ENCODE data around the gene FAM131B.
A peak's percentile ranks its signal among the peaks of the same experiment; 100 is the strongest.
"Not testable (repeated sequence)": the region's sequence is repeated elsewhere in the genome, so short reads cannot be mapped to it uniquely, and the experiment has no call there.

FAM131B gene

DNA sequence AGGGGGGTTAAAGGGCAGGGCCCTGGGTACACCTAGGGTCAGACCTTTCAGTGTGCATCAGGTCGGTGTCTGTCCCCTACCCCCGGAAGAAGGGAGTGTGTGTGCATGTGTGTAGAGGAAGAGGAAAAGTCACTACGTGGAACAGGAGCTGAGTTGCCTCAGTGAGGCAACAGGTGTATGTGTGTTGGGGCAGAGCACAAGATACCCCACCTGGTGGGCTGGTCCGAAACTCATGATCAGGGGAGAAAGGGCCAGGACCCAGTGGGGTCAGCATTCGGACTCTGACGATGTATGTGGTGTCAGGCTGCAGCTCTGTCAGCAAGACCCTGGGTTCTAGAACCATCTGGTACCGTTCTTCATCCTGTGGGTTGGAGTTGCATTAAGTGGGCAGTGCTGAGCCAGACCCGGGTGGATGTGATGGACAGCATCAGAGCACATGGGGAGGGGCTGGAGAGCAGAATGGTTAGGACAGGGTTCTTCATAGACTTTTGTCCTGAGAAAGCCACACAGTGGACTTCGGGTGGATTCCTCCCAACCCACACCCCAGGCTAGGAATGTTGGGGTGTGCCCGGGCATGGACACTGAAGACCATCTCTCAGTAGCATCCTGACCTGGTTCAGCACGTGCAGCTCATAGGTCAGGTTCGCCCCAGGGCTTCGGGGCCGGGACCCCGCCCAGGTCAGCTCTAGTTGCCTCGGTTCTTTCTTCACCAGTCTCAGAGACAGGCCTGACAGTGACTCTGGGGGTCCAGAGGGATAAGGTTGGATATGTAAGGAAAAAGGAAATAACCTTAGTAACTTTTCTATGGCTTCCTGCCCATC, 35.4 kb upstream of the FAM131B start:
- H3K27me3 Mint-ChIP-seq = no peaks in the 10 kb centered on the region
- H3K4me3 Mint-ChIP-seq = no peak overlapping the region
- peak overlapping the region; percentile 70 for H3K27ac Mint-ChIP-seq
- H3K9me3 Mint-ChIP-seq (ENCODE audit: low read depth) = no peaks in the 10 kb centered on the region
- H3K4me1 Mint-ChIP-seq (ENCODE audit: low read depth) = peaks cover 22% of the 10 kb centered on the region
- no peaks in the 10 kb centered on the region for H3K36me3 Mint-ChIP-seq

DNA sequence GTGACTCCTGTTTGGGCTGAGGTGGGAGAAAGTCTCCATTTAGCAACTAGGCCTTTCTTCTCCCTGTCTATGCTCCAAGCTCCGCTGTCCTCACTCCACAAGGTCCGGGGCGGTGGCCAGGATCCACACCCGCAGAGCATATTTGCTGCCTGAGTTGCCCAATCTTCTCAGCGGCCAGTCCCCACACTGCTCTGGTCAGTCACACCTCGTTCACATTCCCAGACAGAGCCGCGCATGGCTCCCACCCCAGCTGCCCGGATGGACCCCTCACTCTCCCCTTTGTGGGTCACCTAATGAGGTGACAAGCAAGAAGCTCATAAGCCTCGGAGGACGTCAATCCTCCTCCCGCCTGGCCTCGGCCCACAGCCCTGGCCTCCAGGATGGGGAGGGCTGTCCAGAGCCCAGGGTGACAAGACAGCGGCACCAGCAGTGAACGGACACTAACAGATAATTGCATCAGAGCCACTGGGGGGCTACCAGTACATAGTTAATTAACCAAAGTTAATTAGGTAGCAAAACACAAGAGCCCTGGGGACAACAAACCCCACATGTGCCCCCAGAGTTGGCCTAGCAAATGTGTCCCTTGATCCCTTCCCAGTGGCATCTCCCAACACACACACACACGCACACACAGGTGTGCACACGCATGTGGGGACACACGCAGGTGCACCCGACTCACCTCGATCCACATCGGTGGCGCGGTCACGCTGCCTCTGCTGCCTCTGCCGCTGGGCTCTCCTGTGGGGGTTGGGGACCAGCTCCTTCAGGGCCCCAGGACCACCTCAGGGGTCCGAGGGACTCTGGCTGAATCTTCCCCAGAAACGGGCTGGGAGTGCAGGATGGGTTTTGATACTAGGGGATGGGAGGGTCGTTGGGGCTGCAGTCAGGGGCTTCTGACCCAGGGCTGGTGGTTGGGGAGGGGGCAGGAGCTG, 34.4 kb upstream of the FAM131B start:
- peaks cover 16% of the 10 kb centered on the region for H3K4me1 Mint-ChIP-seq (ENCODE audit: low read depth)
- no peaks in the 10 kb centered on the region for H3K9me3 Mint-ChIP-seq (ENCODE audit: low read depth)
- no peaks in the 10 kb centered on the region for H3K27me3 Mint-ChIP-seq
- peak overlapping the region; percentile 70 for H3K27ac Mint-ChIP-seq
- no peak overlapping the region for H3K4me3 Mint-ChIP-seq
- H3K36me3 Mint-ChIP-seq = no peaks in the 10 kb centered on the region

- no peaks in the 10 kb centered on the region for H3K9me3 Mint-ChIP-seq (ENCODE audit: low read depth)
- H3K36me3 Mint-ChIP-seq = no peaks in the 10 kb centered on the region
- H3K4me1 Mint-ChIP-seq (ENCODE audit: low read depth) = peaks cover 13% of the 10 kb centered on the region
- no peak overlapping the region for H3K4me3 Mint-ChIP-seq
- H3K27me3 Mint-ChIP-seq = no peaks in the 10 kb centered on the region
- H3K27ac Mint-ChIP-seq = peak overlapping the region; percentile 28
Measured at GRCh38 chr7:143396182-143396581, 33.7 kb upstream of the FAM131B start.

DNA sequence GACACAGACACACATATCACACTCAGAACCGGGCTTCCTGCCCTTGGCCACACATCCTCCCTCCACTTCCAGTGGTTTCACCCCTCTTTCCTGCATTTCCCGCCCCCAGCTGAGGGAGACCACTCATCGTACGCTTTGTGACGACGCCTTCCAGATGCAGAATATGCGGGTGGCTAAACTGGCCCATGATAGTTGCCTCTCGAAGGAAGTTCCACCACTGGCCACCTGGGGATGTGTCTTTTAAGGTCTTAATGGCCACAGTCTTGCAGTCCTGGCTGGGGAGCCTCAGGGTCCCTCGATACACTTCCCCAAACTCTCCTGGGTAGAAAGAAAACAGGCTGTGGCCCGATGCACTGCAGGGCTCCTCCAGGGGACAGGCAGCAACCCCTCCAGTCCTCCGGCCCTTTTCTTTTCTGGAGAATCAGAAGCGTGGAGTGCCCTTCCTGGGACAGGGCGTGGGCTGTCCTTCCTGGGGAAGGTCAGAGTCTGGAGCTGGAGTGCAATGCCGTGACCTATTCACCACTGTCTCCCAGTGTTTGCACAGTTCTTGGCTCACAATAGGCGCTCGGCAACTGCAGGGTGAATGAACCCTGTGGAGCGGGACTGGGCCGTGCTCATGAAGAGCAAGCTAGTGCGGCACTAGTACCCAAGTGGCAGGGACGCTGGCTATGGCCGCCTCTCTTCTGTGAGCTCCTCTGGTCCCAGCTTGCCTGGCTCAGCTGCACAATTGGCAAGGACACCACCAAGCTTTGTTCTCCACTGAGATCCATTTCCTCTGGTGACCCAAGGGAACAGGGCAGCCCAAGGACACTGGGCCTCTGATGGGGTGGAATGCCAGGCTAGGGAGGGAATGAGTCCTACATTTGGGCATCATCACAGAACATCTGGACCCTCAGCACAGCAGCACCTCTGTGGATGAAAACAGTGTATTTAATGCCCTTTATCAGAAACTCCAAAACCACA, 33.0 kb upstream of the FAM131B start:
- peaks cover 13% of the 10 kb centered on the region for H3K4me1 Mint-ChIP-seq (ENCODE audit: low read depth)
- H3K9me3 Mint-ChIP-seq (ENCODE audit: low read depth) = no peaks in the 10 kb centered on the region
- no peak overlapping the region for H3K4me3 Mint-ChIP-seq
- H3K36me3 Mint-ChIP-seq = no peaks in the 10 kb centered on the region
- peak overlapping the region; percentile 70 for H3K27ac Mint-ChIP-seq
- no peaks in the 10 kb centered on the region for H3K27me3 Mint-ChIP-seq

DNA sequence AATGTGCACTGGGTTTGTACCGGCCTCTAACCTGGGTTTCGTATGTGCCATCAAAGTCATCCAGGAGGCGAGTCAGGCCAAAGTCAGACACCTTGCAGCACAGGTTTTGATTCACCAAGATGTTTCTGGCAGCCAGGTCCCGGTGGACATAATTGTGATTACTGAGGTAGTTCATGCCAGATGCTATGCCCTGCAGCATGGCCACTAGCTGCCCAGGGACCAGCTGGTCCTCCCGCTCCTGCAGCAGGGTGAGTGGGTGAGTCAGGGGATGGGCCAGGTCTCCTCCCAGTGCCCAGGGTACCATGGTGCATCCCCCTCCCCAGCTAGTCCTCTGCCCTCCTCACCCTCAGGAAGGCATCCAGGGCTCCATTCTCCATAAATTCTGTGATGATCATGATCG, 32.3 kb upstream of the FAM131B start:
- peak overlapping the region; percentile 70 for H3K27ac Mint-ChIP-seq
- peaks cover 3% of the 10 kb centered on the region for H3K36me3 Mint-ChIP-seq
- H3K4me3 Mint-ChIP-seq = no peak overlapping the region
- peaks cover 18% of the 10 kb centered on the region for H3K4me1 Mint-ChIP-seq (ENCODE audit: low read depth)
- H3K27me3 Mint-ChIP-seq = no peaks in the 10 kb centered on the region
- no peaks in the 10 kb centered on the region for H3K9me3 Mint-ChIP-seq (ENCODE audit: low read depth)

DNA sequence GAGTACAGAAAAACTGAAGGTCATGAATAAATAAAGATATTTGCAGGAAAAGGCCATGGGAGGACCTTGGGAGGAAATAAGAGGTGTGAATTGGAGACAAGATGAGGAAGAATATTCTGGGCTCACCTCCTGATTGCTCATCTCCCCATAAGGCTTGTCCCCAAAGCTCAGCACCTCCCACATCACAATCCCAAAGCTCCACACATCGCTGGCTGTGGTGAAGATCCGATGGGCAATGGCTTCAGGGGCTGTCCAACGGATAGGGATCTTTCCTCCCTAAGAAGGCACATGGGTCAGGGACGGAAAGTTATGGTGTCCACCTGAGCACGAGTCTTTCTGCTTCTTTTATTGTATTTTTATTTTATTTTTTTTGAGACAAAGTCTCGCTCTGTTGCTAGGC, 31.6 kb upstream of the FAM131B start:
- Mint-ChIP-seq H3K9me3 (ENCODE audit: low read depth) (no peaks in the 10 kb centered on the region), H3K36me3 (peaks cover 3% of the 10 kb centered on the region), H3K27ac (peak overlapping the region; percentile 35), H3K4me3 (no peak overlapping the region), H3K4me1 (ENCODE audit: low read depth) (peaks cover 24% of the 10 kb centered on the region), H3K27me3 (no peaks in the 10 kb centered on the region)

DNA sequence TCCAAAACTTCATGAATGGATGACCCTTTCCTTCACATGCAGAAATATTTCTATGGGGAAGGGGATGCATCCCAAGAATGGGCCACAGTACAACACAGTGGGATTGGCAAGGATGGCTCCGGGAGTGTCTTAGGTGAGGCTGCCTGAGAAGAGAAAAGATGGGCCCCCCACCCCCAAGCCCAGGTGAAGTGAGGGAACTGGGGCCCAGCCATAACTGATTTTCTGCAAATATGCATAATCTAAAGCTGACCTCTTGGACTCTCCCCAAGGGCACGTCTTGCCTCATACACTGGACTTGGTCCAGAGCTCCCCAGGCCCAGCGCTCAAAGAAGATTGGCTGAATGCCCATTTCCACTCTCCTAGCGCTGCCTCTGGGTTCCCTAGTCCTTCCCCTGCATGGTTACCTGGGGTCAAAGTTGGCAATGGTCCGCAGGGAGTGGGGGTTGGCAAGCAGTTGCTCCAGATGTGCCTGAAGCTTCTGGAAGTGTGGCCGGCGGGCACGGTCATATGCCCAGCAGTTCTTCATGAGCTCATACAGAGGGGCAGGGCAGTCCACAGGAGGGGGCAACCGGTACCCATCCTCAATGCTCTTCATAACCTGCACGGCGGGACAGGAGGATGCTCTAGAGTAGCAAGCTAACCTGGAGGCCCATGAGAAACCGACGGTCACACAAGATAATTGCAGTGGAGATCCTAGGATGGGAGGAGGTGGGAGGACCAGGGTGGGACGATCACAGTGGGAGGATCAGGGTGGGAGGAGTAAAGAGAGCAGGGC, 30.9 kb upstream of the FAM131B start:
- H3K9me3 Mint-ChIP-seq (ENCODE audit: low read depth) = no peaks in the 10 kb centered on the region
- peaks cover 26% of the 10 kb centered on the region for H3K4me1 Mint-ChIP-seq (ENCODE audit: low read depth)
- peak overlapping the region; percentile 35 for H3K27ac Mint-ChIP-seq
- no peak overlapping the region for H3K4me3 Mint-ChIP-seq
- no peaks in the 10 kb centered on the region for H3K27me3 Mint-ChIP-seq
- H3K36me3 Mint-ChIP-seq = peaks cover 3% of the 10 kb centered on the region

GRCh38 chr7:143392875-143393266, 30.4 kb upstream of the FAM131B start:
- Mint-ChIP-seq H3K9me3 (ENCODE audit: low read depth) (no peaks in the 10 kb centered on the region), H3K27me3 (no peaks in the 10 kb centered on the region), H3K27ac (peak overlapping the region; percentile 68), H3K4me3 (no peak overlapping the region), H3K36me3 (peaks cover 3% of the 10 kb centered on the region), H3K4me1 (ENCODE audit: low read depth) (peaks cover 26% of the 10 kb centered on the region)

GRCh38 chr7:143392427-143392826, 29.9 kb upstream of the FAM131B start:
- H3K4me3 Mint-ChIP-seq; H3K9me3 Mint-ChIP-seq (ENCODE audit: low read depth); H3K36me3 Mint-ChIP-seq; H3K27me3 Mint-ChIP-seq: not testable (repeated sequence)
- Mint-ChIP-seq H3K27ac (peak overlapping the region; percentile 41), H3K4me1 (ENCODE audit: low read depth) (peaks cover 29% of the 10 kb centered on the region)

DNA sequence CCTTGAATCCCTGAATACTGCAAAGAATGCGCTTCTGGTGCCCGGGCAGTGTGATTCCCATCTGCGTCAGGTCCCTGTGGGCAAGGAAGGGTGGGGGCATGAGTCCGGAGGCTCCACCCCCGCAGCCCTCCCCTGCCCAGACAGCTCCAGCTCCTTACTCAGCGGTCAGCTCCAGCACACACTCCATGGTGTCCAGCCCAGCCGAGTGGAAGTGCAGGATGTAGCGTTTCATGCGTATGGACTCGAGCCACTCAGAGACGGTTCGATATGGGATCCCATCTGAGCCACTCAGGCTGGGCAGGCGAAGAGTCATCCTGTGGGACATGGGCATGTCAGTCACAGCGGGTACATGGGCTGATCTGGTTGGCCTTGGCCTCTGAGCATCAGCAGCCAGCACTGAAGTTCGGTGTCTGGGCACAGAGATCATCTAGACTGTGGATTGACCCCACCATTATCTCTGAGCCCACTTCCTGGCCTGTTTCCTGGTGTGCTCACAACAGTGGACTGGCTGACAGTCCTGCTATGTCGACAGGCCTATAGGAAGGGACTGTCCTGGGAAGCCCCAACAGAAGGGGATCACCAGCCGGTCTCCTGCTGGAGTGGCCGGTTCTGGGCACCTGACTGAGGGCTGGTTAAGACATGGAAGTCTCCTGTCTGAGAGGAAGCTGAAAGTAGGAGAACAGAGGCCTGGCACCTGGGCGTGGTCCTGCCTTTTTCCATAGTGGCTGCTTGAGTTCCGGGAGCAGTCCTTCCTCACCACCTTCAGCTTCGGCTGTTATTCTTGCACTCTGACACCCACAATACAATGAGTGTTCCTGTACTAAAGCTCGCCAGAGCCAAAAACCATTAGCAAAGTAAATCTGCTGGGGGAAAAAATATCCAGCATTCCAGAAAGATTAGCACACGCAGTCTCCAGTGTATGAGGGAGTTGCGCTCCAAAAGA, 29.2 kb upstream of the FAM131B start:
- peaks cover 3% of the 10 kb centered on the region for H3K36me3 Mint-ChIP-seq
- H3K4me1 Mint-ChIP-seq (ENCODE audit: low read depth) = peaks cover 29% of the 10 kb centered on the region
- H3K27me3 Mint-ChIP-seq = no peaks in the 10 kb centered on the region
- H3K4me3 Mint-ChIP-seq = no peak overlapping the region
- no peaks in the 10 kb centered on the region for H3K9me3 Mint-ChIP-seq (ENCODE audit: low read depth)
- peak overlapping the region; percentile 41 for H3K27ac Mint-ChIP-seq

- peaks cover 27% of the 10 kb centered on the region for H3K4me1 Mint-ChIP-seq (ENCODE audit: low read depth)
- H3K36me3 Mint-ChIP-seq = peaks cover 3% of the 10 kb centered on the region
- H3K4me3 Mint-ChIP-seq = no peak overlapping the region
- peak overlapping the region; percentile 34 for H3K27ac Mint-ChIP-seq
- H3K9me3 Mint-ChIP-seq (ENCODE audit: low read depth) = no peaks in the 10 kb centered on the region
- no peaks in the 10 kb centered on the region for H3K27me3 Mint-ChIP-seq
Measured at GRCh38 chr7:143390773-143391317, 28.3 kb upstream of the FAM131B start.

GRCh38 chr7:143390104-143390772, 27.7 kb upstream of the FAM131B start:
- Mint-ChIP-seq H3K27me3 (no peaks in the 10 kb centered on the region), H3K4me3 (no peak overlapping the region), H3K36me3 (peaks cover 3% of the 10 kb centered on the region), H3K4me1 (ENCODE audit: low read depth) (peaks cover 23% of the 10 kb centered on the region), H3K27ac (peak overlapping the region; percentile 77), H3K9me3 (ENCODE audit: low read depth) (no peaks in the 10 kb centered on the region)

All from activated naive CD8-positive, alpha-beta T cell (primary cell).